Fibroblast of skin of right quadriceps (primary cell): ENCODE measurements around the gene STARD3NL.
A peak's percentile ranks its signal among the peaks of the same experiment; 100 is the strongest.

Experiments used
- DNase-seq: peaks from one replicate; pipeline ENCODE4 v3.0.0-alpha.2; 2013

STARD3NL gene

DNA sequence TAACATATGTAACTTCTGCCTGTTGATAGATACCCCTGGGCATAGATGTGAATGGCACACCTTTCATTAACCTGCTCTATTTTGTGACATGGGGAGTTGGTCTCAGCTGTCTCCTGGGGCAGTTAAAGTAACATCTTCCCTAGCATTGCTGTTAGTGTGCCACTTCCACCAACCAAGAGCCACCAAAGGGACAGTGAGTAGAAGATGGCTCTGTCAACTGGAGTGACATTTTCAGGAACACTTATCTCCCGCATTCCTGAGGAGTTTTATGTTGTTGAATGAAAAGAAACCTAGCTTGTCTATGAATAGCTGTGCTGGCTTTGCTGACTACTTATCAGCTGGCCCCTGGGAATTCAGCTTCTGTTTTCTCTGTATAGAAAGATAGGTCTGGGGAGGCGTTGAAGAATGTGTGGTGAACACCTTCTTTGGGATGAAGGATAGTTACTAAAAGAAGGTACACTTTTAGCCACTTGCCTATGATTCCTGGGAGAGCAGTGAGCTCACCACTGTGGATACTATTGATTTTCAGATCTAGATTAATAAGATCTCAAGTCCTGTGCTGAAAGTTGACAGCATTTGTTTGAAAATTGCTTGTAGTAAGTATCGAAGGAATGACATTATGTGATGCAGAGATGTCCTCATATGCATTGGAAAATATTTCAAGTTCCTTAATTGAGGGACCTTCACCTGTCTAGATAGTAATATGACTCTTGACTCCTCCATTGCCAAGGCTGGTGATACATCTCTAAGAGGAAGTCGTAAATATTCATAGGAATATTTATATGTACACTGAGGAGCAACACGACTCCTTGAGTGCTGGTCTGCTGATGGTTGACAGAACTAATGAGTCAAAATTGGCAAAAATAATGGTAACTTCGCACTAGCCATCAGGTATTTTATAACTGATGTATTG is 7.6 kb downstream of the STARD3NL start:
- peak; percentile 27 for DNase-seq

DNA sequence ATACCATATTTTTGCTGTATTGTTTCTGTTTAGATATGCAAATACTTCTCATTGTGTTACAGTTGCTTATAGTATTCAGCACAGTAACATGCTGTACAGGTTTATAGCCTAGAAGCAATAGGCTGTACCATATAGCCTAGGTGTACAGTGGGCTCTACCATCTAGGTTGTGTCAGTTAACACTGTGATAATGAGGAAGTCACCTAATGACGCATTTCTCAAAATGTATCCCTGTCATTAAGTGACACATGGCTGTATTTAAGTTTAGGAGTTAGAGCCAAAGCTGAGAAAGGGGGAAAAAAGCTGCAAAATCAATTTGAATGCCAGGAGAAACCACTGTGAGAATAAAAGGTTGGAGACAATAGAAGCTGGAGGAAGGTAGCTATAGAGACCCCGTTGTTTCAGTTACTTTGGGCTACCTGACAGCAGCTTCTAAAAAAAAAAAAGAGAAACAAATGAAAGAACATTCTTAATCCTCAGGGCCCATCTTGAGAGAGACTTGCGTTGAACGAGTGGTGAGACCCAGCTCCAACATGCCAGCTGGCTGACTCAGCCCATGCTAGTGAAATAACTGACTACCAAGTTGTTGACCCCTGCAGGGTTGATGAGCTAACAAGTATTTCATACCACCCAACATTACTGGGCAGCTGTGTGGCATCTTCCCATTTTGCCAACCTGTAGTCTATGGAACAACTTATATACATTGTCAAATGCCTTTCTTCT is 8.7 kb downstream of the STARD3NL start:
- peak; percentile 28 for DNase-seq

DNA sequence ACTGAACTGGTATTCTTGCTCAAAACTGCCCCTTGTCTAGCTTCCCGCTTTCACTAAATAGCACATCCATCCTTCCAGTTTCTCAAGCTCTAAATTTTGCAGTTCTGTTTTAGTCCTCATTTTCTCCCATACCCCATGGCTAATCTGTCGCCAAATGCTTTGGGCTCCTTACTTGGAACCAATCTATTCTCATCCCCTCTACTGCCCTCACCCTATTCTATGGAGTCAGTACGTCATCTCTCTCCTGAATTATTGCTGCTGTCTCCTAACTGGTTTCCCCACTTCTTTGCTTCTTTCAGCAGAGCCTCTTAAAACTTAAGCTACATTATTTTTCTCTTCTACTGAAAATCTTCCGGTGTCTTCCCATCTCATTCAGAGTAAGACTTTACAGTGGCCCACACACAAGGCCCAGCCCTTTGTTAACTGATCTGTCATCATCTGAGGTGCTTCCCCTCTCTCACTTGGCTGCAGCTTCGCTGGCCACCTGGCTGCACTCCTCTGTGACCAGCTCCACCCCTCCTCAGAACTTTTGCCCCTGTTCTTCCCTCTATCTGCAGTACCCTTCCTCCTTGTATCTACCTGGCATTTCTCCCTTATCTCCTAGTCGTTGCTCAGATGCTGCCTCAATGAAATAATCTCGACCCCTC is 9.9 kb downstream of the STARD3NL start:
- no peak for DNase-seq

DNA sequence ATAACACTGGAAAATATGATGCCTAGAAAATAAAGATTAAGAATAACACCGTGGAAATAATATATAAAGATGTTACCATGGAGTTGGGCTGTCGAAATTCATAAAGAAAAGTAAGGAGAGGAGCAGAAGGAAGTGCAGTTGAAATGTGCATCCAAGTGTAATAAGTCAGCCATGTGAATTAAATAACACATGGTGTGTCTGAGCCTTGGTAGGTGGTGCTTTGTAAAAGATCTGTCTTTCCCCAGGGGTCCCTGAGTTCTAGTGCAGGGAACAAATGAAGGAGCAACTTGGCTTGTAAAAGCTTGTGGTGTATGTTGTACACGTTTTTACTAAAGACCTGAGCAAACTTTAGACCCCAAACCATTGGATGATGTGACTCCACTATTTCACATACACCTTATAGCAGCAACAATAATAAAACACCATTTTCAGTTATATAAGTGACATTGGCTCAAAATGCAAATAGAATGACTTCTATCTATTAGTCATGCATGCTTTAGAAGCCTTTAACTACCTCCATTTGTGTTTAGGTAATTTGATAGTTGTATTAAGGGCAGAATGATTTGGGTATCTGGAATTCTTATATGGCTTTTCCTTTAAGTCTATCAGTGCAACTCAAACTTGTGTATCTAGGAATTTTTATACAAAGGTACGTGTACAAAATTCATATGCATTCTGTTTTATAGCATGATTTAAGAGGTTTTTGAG is 11.3 kb downstream of the STARD3NL start:
- peak; percentile 25 for DNase-seq

DNA sequence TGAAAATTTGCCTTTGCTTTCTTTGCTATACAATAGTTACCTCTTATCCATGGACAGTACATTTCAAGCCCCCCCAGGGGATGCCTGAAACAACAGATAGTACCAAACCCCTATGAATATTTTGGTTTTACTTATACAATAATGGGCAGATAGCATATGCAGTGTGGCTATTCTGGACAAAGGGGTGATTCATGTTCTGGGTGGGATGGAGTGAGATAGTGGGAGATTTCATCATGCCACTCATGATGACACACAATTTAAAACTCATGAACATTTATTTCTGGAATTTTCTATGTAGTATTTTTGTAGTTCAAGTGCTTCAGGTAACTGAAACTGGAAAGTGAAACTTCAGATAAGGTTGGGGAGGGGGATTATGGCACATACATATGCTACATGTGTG is 12.0 kb downstream of the STARD3NL start:
- DNase-seq: no peak

DNA sequence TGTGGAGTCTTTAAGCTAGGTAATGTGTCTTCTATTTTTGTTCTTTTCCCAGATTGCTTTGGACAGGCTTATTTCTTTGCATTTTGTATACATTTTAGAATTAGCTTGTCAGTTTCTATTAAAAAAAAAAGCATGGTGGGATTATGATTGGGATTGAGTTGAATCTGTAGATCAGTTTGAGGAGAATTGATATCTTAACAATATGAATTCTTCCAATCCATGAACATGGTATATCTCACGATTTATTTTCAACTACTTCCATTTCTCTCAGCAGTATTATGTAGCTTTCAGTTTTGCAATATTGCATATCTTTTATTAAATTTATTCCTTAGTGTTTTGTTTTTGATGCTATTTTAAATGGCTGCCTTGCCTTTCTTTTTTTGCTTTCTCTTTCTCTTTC is 13.7 kb downstream of the STARD3NL start:
- no peak for DNase-seq

DNA sequence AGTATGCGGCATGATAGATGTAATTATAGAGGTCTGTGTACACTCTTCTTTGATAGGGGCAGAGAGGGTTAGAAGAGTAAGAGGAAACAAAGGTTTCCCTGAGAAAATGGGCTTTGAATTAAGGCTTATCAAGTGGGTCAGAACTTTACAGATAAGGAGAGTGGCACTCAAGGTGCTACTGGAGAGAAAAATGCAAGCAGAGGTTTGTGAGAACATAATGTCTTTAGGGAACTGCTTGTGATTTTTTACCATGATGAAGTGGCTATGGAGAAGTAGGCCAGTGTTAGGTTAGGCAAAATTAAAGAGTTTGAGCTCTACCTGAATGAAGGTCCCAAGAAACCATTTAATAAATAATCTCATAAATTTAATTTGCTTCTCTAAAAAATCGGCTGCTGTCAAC is 14.3 kb downstream of the STARD3NL start:
- no peak for DNase-seq

DNA sequence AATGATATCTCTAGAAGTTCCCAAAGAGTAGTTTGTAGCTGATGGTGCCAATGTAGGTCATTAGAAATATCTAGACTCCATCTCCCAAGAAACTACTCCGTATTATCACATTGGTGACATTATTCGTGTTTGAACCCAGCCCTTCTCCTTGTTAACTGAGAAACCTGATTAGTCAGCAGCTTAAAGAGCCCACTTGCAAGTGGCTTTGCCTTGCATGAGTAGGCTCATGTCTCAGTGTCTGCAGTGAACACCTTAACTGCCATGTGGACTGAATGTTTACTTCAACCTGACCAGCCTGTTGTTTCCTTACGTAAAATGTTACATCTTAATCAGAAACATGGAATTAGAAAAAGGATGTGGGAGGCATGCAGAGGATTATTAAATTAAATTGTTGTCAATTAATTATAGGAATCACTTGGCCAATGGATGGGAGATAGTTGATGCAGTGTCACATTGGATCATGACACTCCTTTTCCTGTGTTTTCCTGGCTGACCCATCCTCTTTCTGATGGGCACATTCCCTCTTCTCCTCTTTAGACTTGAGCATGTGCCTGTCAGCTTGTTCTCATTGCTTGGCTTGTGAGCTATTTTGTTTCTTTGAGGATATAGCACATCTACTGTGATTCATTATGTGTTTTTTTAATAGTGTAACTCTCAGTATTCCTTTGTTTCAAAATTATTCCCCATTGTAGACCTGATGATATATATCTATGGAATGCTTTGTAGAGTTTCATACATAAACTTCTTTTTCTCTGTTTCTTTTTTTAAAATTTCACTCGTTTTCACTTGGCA is 18.0 kb downstream of the STARD3NL start:
- DNase-seq: peak; percentile 42

DNA sequence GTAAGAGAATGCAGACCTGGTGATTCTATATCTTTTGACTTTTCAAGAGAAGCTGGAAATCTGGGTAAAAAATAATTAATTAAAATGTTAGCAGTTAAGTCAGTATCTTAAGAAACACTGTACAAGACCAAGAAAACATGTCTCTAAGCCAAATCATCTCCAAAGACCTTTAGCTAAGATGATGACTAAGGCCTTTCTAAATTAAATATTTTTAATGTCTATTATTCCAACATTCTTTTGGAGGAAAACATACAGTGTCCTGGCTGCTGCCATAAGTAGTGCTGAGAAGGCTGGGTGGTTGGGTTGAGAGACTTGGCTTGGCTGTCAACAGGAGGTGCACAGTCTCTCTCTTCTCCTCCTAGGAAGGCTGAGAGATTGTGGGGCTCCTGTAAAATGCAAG is 20.3 kb downstream of the STARD3NL start:
- DNase-seq: no peak

DNA sequence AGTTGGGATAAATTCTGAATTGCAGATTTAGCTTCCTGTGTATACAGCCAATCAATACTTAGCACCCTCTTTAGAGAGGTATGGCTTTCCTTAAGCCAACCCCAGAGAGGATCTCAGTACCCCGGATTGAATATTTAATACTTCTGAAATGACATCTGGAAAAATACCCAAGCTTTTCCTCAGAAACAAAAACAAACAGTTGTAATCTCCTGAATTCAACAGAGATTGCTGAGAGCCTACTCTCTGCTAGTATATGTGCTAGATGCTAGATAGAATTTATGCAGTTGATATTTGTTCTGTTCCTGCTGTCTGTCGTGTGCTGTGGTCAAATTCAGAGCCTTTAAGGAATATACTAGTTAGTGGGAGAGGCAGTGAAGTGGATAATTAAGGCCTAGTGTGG is 21.1 kb downstream of the STARD3NL start:
- DNase-seq: no peak

DNA sequence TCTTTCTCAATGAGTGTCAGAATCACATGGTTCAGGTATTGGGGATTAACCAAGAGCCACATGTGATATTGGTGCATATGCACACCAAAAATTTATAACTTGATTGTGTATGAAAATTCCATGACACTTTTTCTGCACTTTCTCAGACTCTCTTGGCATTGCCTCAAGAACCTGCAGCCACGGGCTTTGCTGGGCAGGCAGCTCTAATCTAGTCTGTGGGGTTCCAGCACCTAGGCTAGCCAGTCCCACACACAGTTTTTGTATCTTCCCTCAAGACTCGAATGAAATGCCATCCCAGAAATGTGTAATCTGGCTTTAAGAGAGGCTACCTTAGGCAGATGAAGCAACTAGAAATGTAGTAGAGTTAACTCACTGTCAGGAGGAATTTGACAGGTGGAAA is 21.7 kb downstream of the STARD3NL start:
- DNase-seq: no peak

DNA sequence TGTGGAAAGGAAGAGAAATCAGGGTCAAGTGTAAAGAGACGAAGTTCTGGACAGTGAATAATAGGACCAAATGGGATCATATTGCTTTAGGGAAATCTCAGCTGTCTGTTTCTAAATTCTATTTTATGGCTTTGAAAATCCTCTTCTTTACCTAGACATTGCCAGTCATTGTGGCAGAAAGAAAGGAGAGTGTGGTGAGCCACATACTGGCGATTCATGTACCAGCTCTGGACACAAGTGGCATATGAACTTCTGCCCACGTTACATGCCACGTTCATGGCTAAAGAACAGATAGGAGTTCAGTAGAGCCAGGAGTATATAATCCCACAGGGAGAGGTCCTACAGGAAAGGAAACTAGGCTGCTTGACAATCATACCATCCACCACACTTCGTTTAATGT is 28.0 kb downstream of the STARD3NL start:
- DNase-seq: no peak

DNA sequence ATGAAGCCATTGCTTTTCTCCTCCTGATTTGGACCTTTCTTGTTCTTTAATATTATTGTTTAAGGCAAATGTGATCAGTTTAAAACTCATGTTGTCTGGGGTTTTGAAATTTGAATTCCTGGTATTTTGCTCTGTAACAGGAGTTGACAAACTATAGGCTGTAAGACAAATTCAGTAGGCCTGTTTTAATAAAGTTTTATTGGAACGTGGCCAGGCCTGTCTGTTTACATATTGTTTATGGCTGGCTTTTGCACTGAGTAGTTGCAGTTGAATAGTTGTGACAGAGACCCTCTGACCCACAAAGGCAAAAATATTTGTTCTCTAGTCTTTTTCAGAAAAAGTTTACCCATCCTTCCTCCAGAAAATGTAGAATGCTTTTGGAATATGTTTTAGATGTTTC is 29.8 kb downstream of the STARD3NL start:
- no peak for DNase-seq

DNA sequence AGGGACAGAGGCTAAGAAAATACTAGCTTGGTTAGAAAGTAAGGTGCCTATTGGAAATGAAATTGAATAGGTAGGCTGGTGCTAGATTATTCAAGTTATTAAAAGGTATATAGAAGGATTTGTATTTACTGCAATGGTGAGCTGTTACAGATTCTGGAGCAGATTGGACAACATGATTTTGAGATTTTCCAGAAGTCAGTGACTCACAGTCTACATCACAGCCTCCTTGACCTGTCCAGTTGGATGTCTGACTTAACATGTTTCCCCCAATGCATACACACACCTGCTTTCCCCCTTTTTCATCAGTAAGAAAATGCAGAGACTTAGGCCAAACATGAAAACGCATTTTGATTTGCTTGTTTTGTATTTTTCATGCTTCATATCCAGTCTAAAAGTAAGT is 33.4 kb downstream of the STARD3NL start:
- no peak for DNase-seq

DNA sequence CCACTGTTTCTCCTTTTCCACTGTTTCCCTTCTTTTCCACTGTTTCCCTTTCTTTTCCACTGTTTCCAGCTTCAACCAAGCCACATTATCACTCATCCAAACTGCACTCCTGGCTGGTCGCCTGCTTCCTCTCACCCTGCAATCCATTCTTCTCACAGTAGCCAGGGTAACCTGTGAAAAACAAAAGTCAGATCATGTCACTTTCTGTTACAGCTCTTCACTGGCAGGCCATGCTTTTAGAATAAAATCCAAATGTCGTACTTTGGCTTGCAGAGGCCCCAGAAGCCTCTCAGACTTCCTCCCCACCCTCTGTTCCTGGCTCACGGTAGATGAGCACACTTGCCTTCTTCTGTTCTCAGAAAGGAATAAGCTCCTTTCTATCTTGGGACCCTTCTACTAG is 33.9 kb downstream of the STARD3NL start:
- DNase-seq: no peak

DNA sequence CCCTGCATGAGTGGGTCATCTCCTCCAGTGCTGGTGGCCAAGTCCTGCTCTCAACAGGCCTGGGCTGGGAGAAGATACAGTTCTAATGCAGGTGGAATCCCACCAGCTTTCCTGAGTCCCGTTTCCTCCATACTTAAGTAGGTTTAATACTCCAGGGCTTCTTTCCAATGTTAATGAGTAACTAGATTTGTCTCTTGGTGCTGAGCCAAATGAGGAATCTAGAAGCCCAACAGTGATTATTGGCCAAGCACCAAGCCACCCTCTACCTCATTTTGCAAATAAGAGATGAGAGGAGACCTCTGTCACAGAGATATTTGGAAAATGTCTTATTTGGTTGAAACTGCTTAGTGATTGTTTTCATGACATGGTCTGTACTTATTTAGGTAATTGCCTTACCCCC is 37.1 kb downstream of the STARD3NL start:
- peak; percentile 38 for DNase-seq

DNA sequence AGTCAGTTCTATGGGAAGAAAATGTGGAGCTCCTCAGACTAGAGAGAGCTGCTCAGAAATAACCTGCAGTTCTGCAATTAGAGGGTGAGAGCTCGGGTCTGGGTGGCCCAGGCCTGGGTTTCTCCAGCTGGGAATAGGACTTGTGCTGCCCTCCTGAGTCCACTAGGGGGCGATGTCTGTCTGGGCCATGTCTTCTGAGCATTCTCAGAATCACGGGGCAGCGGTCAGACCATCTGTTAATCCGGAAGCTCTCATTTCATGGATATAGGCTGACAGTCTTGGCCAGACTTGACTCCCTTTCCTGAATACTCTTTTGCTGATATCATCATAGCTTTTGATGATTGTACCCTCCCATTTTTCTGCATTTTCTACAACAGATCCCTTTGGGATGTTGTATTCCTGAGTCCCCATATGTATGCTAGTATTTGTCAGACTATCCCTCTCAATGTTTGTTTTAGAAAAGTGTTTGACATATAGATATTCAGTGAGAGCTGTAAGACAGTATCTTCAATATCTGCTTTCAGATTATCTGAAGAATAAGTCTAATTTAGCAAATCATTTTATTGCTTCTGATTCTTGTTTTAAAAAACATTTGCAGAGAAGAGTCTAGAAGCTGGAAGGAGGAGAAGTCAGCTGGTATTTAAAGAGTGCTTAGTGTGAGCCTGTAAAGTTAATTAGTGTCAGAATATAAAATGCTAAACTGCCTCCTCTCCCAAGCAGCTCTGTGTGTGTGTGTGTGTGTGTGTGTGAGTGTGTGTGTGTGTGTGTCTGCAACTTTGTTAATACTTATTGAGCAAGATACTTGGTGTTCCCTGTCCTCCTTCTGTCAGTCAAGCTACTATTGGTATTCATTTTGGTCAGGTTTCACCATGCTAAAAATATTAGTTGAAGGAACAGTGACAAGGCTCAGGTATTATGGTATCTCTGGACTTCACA is 38.0 kb downstream of the STARD3NL start:
- DNase-seq: peak; percentile 84

DNA sequence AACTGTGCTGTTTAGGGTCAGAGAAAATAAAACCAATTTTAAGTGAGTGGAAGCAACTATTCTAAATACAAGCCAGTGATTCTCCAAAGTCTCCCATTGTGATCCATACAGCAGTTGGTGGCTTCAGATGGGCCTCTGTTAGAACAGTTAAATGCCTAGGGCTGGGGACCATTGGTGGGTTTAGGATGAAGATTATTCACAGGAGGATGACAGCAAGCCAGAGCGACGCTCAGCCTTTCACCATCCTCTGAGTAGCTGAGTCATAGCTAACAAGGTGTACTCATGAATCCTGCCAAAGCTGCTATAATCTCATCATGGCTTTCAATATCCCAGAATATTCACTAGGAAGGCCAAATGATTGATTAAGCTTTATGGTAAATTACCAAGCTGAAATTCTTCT is 39.6 kb downstream of the STARD3NL start:
- no peak for DNase-seq

DNA sequence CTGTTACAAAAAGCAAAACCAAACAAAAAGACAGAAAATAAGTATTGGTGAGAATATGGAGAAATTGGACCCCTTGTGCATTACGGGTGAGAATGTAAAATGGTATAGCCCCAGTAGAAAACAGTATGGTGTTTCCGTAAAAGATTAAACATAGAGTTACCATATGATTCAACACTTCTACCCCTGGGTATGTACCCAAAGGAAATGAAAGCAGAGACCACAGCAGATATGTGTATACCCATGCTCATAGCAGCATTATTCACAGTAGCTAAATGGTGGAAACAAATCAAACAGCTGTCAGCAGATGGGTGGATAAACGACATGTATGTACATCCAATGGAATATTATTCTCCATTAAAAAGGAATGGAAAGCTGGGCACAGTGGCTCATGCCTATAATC is 42.4 kb downstream of the STARD3NL start:
- no peak for DNase-seq

DNA sequence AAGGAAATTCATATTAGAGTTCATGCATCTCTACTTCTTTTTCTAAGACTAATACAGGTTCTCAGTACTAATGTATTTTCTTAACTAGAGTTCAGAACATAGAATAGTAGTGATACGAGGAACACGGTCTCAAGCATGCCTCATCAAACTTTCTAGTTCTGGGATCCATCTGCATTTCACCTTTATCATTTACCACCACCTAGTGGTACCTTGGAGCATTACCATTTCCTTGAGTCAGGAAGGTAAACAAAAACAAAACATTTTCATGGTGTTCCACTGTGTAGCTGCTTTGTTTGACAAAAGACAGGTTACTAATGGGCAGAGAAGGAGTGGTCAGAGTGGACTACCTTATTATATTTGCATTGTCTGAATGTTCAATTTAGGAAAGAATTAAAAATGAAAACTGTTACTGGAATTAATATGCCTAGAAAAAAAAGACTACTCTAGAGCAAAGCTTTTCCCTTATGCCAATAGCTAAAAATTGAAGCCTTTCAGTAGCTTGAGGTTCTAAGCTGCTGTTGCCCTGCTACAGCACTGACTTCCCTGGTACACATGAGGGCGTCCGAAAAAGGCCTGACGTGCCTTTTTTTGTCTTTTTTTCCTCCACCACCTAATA is 44.5 kb downstream of the STARD3NL start:
- peak; percentile 57 for DNase-seq

DNA sequence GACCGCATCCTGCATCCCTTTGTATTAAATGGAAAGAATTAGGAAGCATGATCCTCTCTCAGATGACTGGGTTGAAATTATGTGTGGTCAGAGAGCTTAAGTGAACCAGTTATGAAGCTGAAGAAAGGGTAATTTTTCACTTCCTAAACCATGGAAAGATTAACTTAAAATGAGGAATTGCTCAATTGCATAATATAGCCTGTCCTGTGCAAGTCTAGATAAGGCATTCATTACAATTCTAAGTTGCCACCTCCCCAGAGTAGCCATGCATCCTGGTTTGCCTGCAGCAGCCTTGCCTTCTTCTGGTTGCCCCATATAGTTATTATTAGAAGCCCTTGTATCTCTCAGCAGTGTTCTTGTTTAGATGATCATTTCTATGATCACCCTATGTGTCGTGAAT is 45.3 kb downstream of the STARD3NL start:
- no peak for DNase-seq
